KMS-11 (cell line): ENCODE results near the gene ZNF684.

Experiments used
- H2AFZ ChIP-seq: fragments of 200-600 bp; sonication (generic); 2 replicates; pipeline ENCODE4 v1.6.1; 2016; ENCODE audit warnings: antibody characterized with exemption, mixed run types, low read depth
- H3K27ac ChIP-seq: fragments of 200-600 bp; sonication (generic); 2 replicates; pipeline ENCODE4 v1.6.1; 2016; ENCODE audit warnings: mild to moderate bottlenecking, mixed run types
- H3K27me3 ChIP-seq: fragments of 200-600 bp; sonication (generic); 2 replicates; pipeline ENCODE4 v1.6.1; 2017; ENCODE audit warnings: mild to moderate bottlenecking, low read depth, mixed run types, moderate library complexity; ENCODE audit not compliant: insufficient read depth
- H3K36me3 ChIP-seq: fragments of 200-600 bp; sonication (generic); 2 replicates; pipeline ENCODE4 v1.6.1; 2017; ENCODE audit warnings: mild to moderate bottlenecking, mixed run types; ENCODE audit not compliant: insufficient read depth
- H3K4me1 ChIP-seq: fragments of 200-600 bp; sonication (generic); 2 replicates; pipeline ENCODE4 v1.6.1; 2016; ENCODE audit warnings: mild to moderate bottlenecking, low read depth, mixed run types; ENCODE audit not compliant: poor library complexity, severe bottlenecking
- H3K4me2 ChIP-seq: fragments of 200-600 bp; sonication (generic); 2 replicates; pipeline ENCODE4 v1.7.0; 2016; ENCODE audit warnings: mild to moderate bottlenecking, mixed run types
- H3K4me3 ChIP-seq: fragments of 200-600 bp; sonication (generic); IDR thresholded peaks from 2 replicates; pipeline ENCODE4 v1.6.1; 2017; ENCODE audit warnings: low read depth, low read length, mixed read lengths; ENCODE audit not compliant: insufficient read depth
- H3K79me2 ChIP-seq: fragments of 200-600 bp; sonication (generic); 2 replicates; pipeline ENCODE4 v1.6.1; 2016; ENCODE audit warnings: low read depth, mixed run types; ENCODE audit not compliant: insufficient read depth
- H3K9ac ChIP-seq: fragments of 200-600 bp; sonication (generic); 2 replicates; pipeline ENCODE4 v1.6.1; 2016; ENCODE audit warnings: mild to moderate bottlenecking, mixed run types
- H4K20me1 ChIP-seq: fragments of 200-600 bp; sonication (generic); 2 replicates; pipeline ENCODE4 v1.6.1; 2016; ENCODE audit warnings: mild to moderate bottlenecking, mixed run types; ENCODE audit not compliant: insufficient read depth
- TF ChIP-seq, protein P1 (sequence below): fragments of 200-600 bp; sonication (generic); conservative IDR thresholded peaks from 2 replicates; pipeline ENCODE4 v1.6.1; 2017; ENCODE audit warnings: low read depth, mild to moderate bottlenecking, antibody characterized with exemption, low read length, moderate library complexity, mixed read lengths

ZNF684 gene

DNA sequence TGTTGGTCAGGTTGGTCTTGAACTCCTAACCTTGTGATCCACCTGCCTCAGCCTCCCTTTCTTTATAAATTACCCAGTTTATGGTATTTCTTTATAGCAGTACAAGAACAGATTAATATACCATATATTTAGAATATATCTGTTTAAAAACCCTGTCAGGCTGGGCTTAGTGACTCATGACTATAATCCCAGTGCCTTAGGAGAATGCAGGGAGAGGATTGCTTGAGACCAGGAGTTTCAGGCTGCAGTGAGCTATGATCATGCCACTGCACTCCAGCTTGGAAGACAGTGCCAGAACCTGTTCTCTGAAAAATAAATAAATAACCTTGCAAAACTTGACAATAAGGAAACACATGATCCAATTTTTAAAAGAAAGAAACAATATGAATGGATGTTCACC is 43.9 kb downstream of the ZNF684 start:
- Histone ChIP-seq H3K4me3 (no peak overlapping the region), H3K79me2 (no peaks in the 10 kb centered on the region), H3K27ac (no peak overlapping the region), H3K9ac (no peak overlapping the region), H3K27me3 (no peaks in the 10 kb centered on the region), H4K20me1 (no peaks in the 10 kb centered on the region), H3K36me3 (no peaks in the 10 kb centered on the region), H2AFZ (no peak overlapping the region), H3K4me1 (no peaks in the 10 kb centered on the region), H3K4me2 (no peak overlapping the region)
- TF ChIP-seq, protein P1, sequence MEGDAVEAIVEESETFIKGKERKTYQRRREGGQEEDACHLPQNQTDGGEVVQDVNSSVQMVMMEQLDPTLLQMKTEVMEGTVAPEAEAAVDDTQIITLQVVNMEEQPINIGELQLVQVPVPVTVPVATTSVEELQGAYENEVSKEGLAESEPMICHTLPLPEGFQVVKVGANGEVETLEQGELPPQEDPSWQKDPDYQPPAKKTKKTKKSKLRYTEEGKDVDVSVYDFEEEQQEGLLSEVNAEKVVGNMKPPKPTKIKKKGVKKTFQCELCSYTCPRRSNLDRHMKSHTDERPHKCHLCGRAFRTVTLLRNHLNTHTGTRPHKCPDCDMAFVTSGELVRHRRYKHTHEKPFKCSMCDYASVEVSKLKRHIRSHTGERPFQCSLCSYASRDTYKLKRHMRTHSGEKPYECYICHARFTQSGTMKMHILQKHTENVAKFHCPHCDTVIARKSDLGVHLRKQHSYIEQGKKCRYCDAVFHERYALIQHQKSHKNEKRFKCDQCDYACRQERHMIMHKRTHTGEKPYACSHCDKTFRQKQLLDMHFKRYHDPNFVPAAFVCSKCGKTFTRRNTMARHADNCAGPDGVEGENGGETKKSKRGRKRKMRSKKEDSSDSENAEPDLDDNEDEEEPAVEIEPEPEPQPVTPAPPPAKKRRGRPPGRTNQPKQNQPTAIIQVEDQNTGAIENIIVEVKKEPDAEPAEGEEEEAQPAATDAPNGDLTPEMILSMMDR, result no peak

DNA sequence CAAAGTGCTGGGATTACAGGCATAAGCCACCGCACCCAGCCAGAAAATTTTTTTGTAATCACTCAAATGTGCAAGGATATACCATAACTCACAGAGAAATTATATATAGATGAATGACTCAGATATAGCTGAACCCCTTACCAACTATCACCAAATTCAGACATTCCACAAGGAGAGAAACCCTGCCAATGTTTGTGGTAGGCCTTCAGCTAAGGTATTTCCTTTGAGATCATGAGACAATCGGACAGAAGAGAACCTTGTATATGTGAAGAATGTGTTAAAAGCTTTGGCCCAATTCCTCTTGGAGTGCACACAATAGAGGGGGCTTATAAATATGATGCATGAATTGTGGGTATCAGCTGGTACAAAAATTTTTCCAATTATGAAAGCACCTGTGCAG is 50.7 kb downstream of the ZNF684 start:
- peaks cover 26% of the 10 kb centered on the region for H3K4me1 ChIP-seq
- TF ChIP-seq, protein P1, result no peak
- H4K20me1 ChIP-seq, result no peaks in the 10 kb centered on the region
- no peaks in the 10 kb centered on the region for H3K36me3 ChIP-seq
- H3K9ac ChIP-seq, result no peak overlapping the region
- H3K4me3 ChIP-seq, result no peak overlapping the region
- H3K79me2 ChIP-seq, result no peaks in the 10 kb centered on the region
- no peak overlapping the region for H2AFZ ChIP-seq
- peak overlapping the region; percentile 55; the same call in 1 of the 2 replicates for H3K4me2 ChIP-seq
- H3K27me3 ChIP-seq, result no peaks in the 10 kb centered on the region
- H3K27ac ChIP-seq, result no peak overlapping the region

DNA sequence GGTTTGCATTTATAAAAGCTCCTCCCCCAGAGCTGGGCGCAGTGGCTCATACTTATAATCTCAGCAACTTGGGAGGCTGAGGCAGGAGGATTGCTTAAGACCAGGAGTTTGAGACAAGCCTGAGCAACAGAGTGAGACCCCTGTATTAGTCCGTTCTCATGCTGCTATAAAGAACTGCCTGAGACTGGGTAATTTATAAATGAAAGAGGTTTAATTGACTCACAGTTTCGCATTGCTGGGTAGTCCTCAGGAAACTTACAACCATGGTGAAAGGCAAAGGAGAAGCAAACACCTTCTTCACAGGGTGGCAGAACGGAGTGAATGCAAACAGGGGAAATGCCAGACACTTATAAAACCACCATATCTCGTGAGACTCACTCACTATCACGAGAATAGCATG is 52.5 kb downstream of the ZNF684 start:
- H3K4me3 ChIP-seq, result no peak overlapping the region
- H3K36me3 ChIP-seq, result no peaks in the 10 kb centered on the region
- peak overlapping the region; percentile 21; the same call in 1 of the 2 replicates for H3K9ac ChIP-seq
- H4K20me1 ChIP-seq, result no peaks in the 10 kb centered on the region
- H3K27ac ChIP-seq, result peak overlapping the region; percentile 72
- no peaks in the 10 kb centered on the region for H3K27me3 ChIP-seq
- H3K4me1 ChIP-seq, result peaks cover 26% of the 10 kb centered on the region
- H2AFZ ChIP-seq, result no peak overlapping the region
- H3K79me2 ChIP-seq, result no peaks in the 10 kb centered on the region
- TF ChIP-seq, protein P1, result no peak
- H3K4me2 ChIP-seq, result peak overlapping the region; percentile 55

DNA sequence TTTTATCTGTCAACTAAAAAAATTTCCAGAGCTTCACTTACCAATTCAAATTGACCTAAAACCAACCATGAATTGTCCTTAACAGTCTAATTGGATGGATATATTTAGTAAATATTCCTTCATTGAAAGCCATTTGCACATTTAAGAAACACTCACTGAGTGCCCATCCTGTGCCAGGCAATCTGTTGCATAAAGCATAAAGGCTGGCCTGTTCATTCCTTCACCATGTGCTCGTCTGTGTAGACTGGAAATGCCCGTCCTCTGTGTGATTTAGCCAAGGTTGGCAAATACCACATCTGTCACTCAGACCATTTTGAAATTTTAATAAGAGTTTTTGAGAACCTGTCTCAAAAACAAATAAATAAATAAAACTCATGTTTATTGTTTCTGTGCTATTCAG is 57.1 kb downstream of the ZNF684 start:
- Histone ChIP-seq H3K9ac (no peak overlapping the region), H2AFZ (no peak overlapping the region), H3K4me2 (no peak overlapping the region), H3K27ac (no peak overlapping the region), H3K4me3 (no peak overlapping the region), H3K4me1 (peaks cover 17% of the 10 kb centered on the region), H3K36me3 (no peaks in the 10 kb centered on the region), H3K79me2 (no peaks in the 10 kb centered on the region), H4K20me1 (no peaks in the 10 kb centered on the region), H3K27me3 (no peaks in the 10 kb centered on the region)
- TF ChIP-seq, protein P1, result no peak
